Measurements from ENCODE around the gene HNRNPUL1.

The HNRNPUL1 gene

DNA sequence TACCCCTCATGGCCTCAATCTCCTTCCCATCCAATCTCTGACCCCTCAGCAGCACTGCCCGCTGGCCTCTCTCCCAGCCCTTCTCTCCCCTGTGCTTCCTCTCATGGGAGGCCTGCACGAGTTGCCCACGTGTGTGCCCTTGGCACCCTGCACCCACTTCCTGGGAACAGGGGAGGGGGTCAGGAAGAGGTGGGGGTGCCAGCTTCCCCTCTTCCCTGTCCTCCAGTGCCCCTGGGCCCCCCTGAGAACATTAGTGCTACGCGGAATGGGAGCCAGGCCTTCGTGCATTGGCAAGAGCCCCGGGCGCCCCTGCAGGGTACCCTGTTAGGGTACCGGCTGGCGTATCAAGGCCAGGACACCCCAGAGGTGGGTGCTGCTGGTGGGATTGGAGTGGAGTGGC lies 25.9 kb upstream of the HNRNPUL1 start:
- TF ChIP-seq, protein P1, sequence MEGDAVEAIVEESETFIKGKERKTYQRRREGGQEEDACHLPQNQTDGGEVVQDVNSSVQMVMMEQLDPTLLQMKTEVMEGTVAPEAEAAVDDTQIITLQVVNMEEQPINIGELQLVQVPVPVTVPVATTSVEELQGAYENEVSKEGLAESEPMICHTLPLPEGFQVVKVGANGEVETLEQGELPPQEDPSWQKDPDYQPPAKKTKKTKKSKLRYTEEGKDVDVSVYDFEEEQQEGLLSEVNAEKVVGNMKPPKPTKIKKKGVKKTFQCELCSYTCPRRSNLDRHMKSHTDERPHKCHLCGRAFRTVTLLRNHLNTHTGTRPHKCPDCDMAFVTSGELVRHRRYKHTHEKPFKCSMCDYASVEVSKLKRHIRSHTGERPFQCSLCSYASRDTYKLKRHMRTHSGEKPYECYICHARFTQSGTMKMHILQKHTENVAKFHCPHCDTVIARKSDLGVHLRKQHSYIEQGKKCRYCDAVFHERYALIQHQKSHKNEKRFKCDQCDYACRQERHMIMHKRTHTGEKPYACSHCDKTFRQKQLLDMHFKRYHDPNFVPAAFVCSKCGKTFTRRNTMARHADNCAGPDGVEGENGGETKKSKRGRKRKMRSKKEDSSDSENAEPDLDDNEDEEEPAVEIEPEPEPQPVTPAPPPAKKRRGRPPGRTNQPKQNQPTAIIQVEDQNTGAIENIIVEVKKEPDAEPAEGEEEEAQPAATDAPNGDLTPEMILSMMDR (IDR thresholded peaks at IDR 0.05; ENCODE audit: unreplicated experiment in 3 of 3): no peak
- Mint-ChIP-seq H3K27me3 (ENCODE audit: low read depth) (no peaks in the 10 kb centered on the region), H3K36me3 (ENCODE audit: low read depth) (peaks cover 9% of the 10 kb centered on the region), H3K4me1 (no peaks in the 10 kb centered on the region), H3K4me3 (no peak overlapping the region), H3K27ac (no peak overlapping the region), H3K9me3 (no peaks in the 10 kb centered on the region)

- peaks cover 14% of the 10 kb centered on the region for H3K36me3 Mint-ChIP-seq (ENCODE audit: low read depth)
- H3K4me3 Mint-ChIP-seq: no peak overlapping the region
- H3K27me3 Mint-ChIP-seq (ENCODE audit: low read depth): no peaks in the 10 kb centered on the region
- no peaks in the 10 kb centered on the region for H3K9me3 Mint-ChIP-seq
- no peak overlapping the region for H3K27ac Mint-ChIP-seq
- TF ChIP-seq, protein P1 (IDR thresholded peaks at IDR 0.05; ENCODE audit: unreplicated experiment in 3 of 3): no peak
- no peaks in the 10 kb centered on the region for H3K4me1 Mint-ChIP-seq
These were observed 24.8 kb upstream of the HNRNPUL1 start for GRCh38 chr19:41239363-41239762.

GRCh38 chr19:41239961-41240574 lies 24.1 kb upstream of the HNRNPUL1 start:
- Mint-ChIP-seq H3K27ac (no peak overlapping the region), H3K36me3 (ENCODE audit: low read depth) (peaks cover 16% of the 10 kb centered on the region), H3K4me1 (no peaks in the 10 kb centered on the region), H3K4me3 (no peak overlapping the region), H3K27me3 (ENCODE audit: low read depth) (no peaks in the 10 kb centered on the region), H3K9me3 (no peaks in the 10 kb centered on the region)
- TF ChIP-seq, protein P1 (IDR thresholded peaks at IDR 0.05; ENCODE audit: unreplicated experiment in 3 of 3): no peak

GRCh38 chr19:41241859-41242258 lies 22.3 kb upstream of the HNRNPUL1 start:
- H3K36me3 Mint-ChIP-seq (ENCODE audit: low read depth): peaks cover 25% of the 10 kb centered on the region

GRCh38 chr19:41244117-41244516 lies 20.1 kb upstream of the HNRNPUL1 start:
- H3K27me3 Mint-ChIP-seq (ENCODE audit: low read depth): no peaks in the 10 kb centered on the region
- H3K27ac Mint-ChIP-seq: no peak overlapping the region
- no peaks in the 10 kb centered on the region for H3K9me3 Mint-ChIP-seq
- TF ChIP-seq, protein P1 (IDR thresholded peaks at IDR 0.05; ENCODE audit: unreplicated experiment in 3 of 3): no peak
- H3K4me3 Mint-ChIP-seq: no peak overlapping the region
- H3K36me3 Mint-ChIP-seq (ENCODE audit: low read depth): peaks cover 32% of the 10 kb centered on the region
- H3K4me1 Mint-ChIP-seq: no peaks in the 10 kb centered on the region

More at GRCh38 chr19:41241859-41242258, 22.3 kb upstream of the HNRNPUL1 start:
- TF ChIP-seq, protein P1 (IDR thresholded peaks at IDR 0.05; ENCODE audit: unreplicated experiment in 3 of 3): no peak
- H3K4me1 Mint-ChIP-seq: no peaks in the 10 kb centered on the region
- H3K27ac Mint-ChIP-seq: no peak overlapping the region
- no peaks in the 10 kb centered on the region for H3K27me3 Mint-ChIP-seq (ENCODE audit: low read depth)
- no peak overlapping the region for H3K4me3 Mint-ChIP-seq
- H3K9me3 Mint-ChIP-seq: no peaks in the 10 kb centered on the region

DNA sequence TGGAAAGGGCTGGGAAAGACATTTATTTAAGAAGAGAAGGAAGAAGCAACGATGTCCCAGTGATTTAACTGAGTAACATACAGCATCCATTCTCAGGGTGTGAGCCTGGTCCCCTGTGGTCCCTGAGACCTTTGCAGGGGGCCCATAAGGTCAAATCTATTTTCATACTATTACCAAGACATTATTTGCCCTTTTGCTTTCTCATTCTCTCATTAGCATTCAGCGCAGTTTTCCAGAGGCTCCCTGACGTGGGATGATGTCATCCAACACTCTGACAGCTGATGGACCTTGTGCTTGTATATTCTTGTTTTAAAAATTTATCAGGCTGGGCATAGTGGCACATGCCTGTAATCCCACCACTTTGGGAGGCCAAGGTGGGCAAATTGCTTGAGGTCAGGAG lies 18.3 kb upstream of the HNRNPUL1 start:
- Mint-ChIP-seq H3K4me1 (no peaks in the 10 kb centered on the region), H3K9me3 (no peaks in the 10 kb centered on the region), H3K27ac (no peak overlapping the region), H3K4me3 (no peak overlapping the region), H3K27me3 (ENCODE audit: low read depth) (no peaks in the 10 kb centered on the region), H3K36me3 (ENCODE audit: low read depth) (peaks cover 42% of the 10 kb centered on the region)
- TF ChIP-seq, protein P1 (IDR thresholded peaks at IDR 0.05; ENCODE audit: unreplicated experiment in 3 of 3): no peak

All from nephron (organoid).